Airway epithelial cell (primary cell): ENCODE measurements around the gene ZNF132. TPM values are rescaled to one million over a fixed set of nuclear protein-coding genes. Genes with fewer than 3 reads are reported as not detected.

ENCODE experiments used
- total RNA-seq: library from RNA; depleted of rRNA; stranded (reverse); fragments of >200 nt; gene quantifications from 2 replicates; pipeline ENCODE4 v1.2.3, GENCODE V29; 2015

The ZNF132 gene
- 2.8 and 3.3 TPM in 2 replicates for total RNA-seq

GRCh38 chr19:58439576-58440554, at the start of gene ZNF132:
Gene ZNF132 (minus strand): TSS chr19:58440153. CDS start chr19:58439821, 332 bp downstream.

GRCh38 chr19:58475714-58476497, 36.0 kb upstream of the ZNF132 start, which contains the start of gene ZNF446:
Gene ZNF446 (plus strand): TSS chr19:58476352. CDS start chr19:58477219, 867 bp downstream.

GRCh38 chr19:58466760-58467589, 27.0 kb upstream of the ZNF132 start, which contains the start of gene ZNF324:
Gene ZNF324 (plus strand): TSS chr19:58467080. CDS start chr19:58469186, 2,106 bp downstream.

GRCh38 chr19:58451358-58452101, 11.6 kb upstream of the ZNF132 start, which contains the start of gene ZNF324B:
Gene ZNF324B (plus strand): TSS chr19:58451622. CDS start chr19:58453702, 2,080 bp downstream.

GRCh38 chr19:58408152-58409009, 31.6 kb downstream of the ZNF132 start, which contains the start of gene ZNF584:
Gene ZNF584 (plus strand): TSS chr19:58408649. CDS start chr19:58409148, 499 bp downstream.

GRCh38 chr19:58395220-58395978, 44.6 kb downstream of the ZNF132 start, which contains the start of gene RNF225:
Gene RNF225 (plus strand): TSS chr19:58395656. CDS start chr19:58396090, 434 bp downstream.

GRCh38 chr19:58386576-58387337, 53.2 kb downstream of the ZNF132 start, which contains the start of gene RPS5:
Gene RPS5 (plus strand): TSS chr19:58387269. CDS start chr19:58388138, 869 bp downstream.

Other genes starting within 250 kb of the ZNF132 start
- 40.3 and 54.7 TPM in 2 replicates for gene ZNF544, start 211.2 kb downstream of the ZNF132 start, total RNA-seq
- gene ZNF8, start 161.2 kb downstream of the ZNF132 start, total RNA-seq = 3.3 and 5.2 TPM in 2 replicates
- gene ERVK3-1, start 134.8 kb downstream of the ZNF132 start, total RNA-seq = 17.9 and 30.4 TPM in 2 replicates
- gene ZSCAN22, start 113.2 kb downstream of the ZNF132 start, total RNA-seq = 1.9 and 2.3 TPM in 2 replicates
- gene A1BG, start 86.7 kb downstream of the ZNF132 start, total RNA-seq = 10.2 and 28.2 TPM in 2 replicates
- gene ZNF497, start 77.4 kb downstream of the ZNF132 start, total RNA-seq = 0.65 and 0.78 TPM in 2 replicates
- gene ZNF837, start 59.1 kb downstream of the ZNF132 start, total RNA-seq = 2.9 and 3.1 TPM in 2 replicates
- gene RPS5, start 52.9 kb downstream of the ZNF132 start, total RNA-seq = 2,475 and 2,576 TPM in 2 replicates
- gene RNF225, start 44.5 kb downstream of the ZNF132 start, total RNA-seq = 3.8 and 4.2 TPM in 2 replicates
- gene ZNF584, start 31.5 kb downstream of the ZNF132 start, total RNA-seq = 7.0 and 13.4 TPM in 2 replicates
- gene ZNF324B, start 11.5 kb upstream of the ZNF132 start, total RNA-seq = 5.4 and 9.4 TPM in 2 replicates
- 15.4 and 16.2 TPM in 2 replicates for gene ZNF324, start 26.9 kb upstream of the ZNF132 start, total RNA-seq
- 9.1 and 12.2 TPM in 2 replicates for gene ZNF446, start 36.2 kb upstream of the ZNF132 start, total RNA-seq
- gene SLC27A5, start 71.8 kb upstream of the ZNF132 start, total RNA-seq = 22.4 and 26.7 TPM in 2 replicates
- gene ZBTB45, start 79.7 kb upstream of the ZNF132 start, total RNA-seq = 16.3 and 20.7 TPM in 2 replicates
- gene TRIM28, start 103.9 kb upstream of the ZNF132 start, total RNA-seq = 425 and 465 TPM in 2 replicates
- gene CHMP2A, start 115.0 kb upstream of the ZNF132 start, total RNA-seq = 132 and 155 TPM in 2 replicates
- gene UBE2M, start 118.5 kb upstream of the ZNF132 start, total RNA-seq = 41.6 and 48.6 TPM in 2 replicates
- 7.5 and 9.3 TPM in 2 replicates for gene MZF1, start 133.2 kb upstream of the ZNF132 start, total RNA-seq